ENCODE data around the gene DLG4.

GRCh38 chr17:7211491-7212273 lies 8.0 kb downstream of the DLG4 start:
- TF ChIP-seq CTCF (IDR thresholded peaks at IDR 0.05; ENCODE audit: low read length) (no peak), EZH2 (IDR thresholded peaks at IDR 0.05; ENCODE audit: borderline replicate concordance, low read length) (no peak)

Measured in OCI-LY1 (cell line).